PFSK-1 (cell line): Measurements from ENCODE around the gene CEMIP.

ENCODE experiments used
- FOXP2 ChIP-seq: optimal IDR thresholded peaks from 2 replicates; pipeline ENCODE3; 2011; ENCODE audit warnings: borderline replicate concordance, control low read depth, inconsistent platforms; ENCODE audit not compliant: insufficient read depth; ENCODE audit errors: extremely low read length, extremely low read depth
- POLR2AphosphoS5 ChIP-seq: IDR thresholded peaks from 2 replicates; pipeline ENCODE4 v1.6.1; 2012; ENCODE audit warnings: low read depth, mild to moderate bottlenecking, control low read depth, low read length, moderate library complexity
- REST ChIP-seq, 2 experiments: IDR thresholded peaks; 2 replicates each; pipeline versions ENCODE4 v1.6.1 to v1.8.0; 2011 to 2012; ENCODE audit warnings: low read depth in 2 of 2, low read length in 2 of 2, control low read depth in 1 of 2, inconsistent platforms in 1 of 2, mild to moderate bottlenecking in 1 of 2, moderate library complexity in 1 of 2; ENCODE audit not compliant: insufficient read depth in 1 of 2
- SIN3A ChIP-seq: IDR thresholded peaks from 2 replicates; pipeline ENCODE4 v1.6.1; 2012; ENCODE audit warnings: mild to moderate bottlenecking, low read length, moderate library complexity, borderline replicate concordance; ENCODE audit not compliant: insufficient read depth
- TAF1 ChIP-seq: IDR thresholded peaks from 2 replicates; pipeline ENCODE4 v1.6.1; 2012; ENCODE audit warnings: low read length, control low read depth, borderline replicate concordance; ENCODE audit not compliant: insufficient read depth

Gene CEMIP

GRCh38 chr15:80832686-80833085 lies 53.5 kb downstream of the CEMIP start:
- TF ChIP-seq REST (IDR thresholded peaks at IDR 0.05; ENCODE audit: insufficient read depth in 1 of 2, low read depth in 2 of 2, low read length in 2 of 2) (no peak), POLR2AphosphoS5 (no peak), TAF1 (no peak)

GRCh38 chr15:80834402-80834801 lies 55.2 kb downstream of the CEMIP start:
- no peak for TF ChIP-seq POLR2AphosphoS5
- no peak for TF ChIP-seq TAF1
- TF ChIP-seq SIN3A, result no peak
- no peak for TF ChIP-seq FOXP2
- no peak for TF ChIP-seq REST (IDR thresholded peaks at IDR 0.05; ENCODE audit: insufficient read depth in 1 of 2, low read depth in 2 of 2, low read length in 2 of 2)

GRCh38 chr15:80834906-80835305 lies 55.7 kb downstream of the CEMIP start:
- no peak for TF ChIP-seq POLR2AphosphoS5
- no peak for TF ChIP-seq FOXP2
- TF ChIP-seq TAF1, result no peak
- no peak for TF ChIP-seq SIN3A
- no peak for TF ChIP-seq REST (IDR thresholded peaks at IDR 0.05; ENCODE audit: insufficient read depth in 1 of 2, low read depth in 2 of 2, low read length in 2 of 2)

- no peak for TF ChIP-seq FOXP2
- no peak for TF ChIP-seq REST (IDR thresholded peaks at IDR 0.05; ENCODE audit: insufficient read depth in 1 of 2, low read depth in 2 of 2, low read length in 2 of 2)
- TF ChIP-seq TAF1, result no peak
- TF ChIP-seq SIN3A, result no peak
- no peak for TF ChIP-seq POLR2AphosphoS5
Measured at GRCh38 chr15:80835336-80835735, 56.2 kb downstream of the CEMIP start.

GRCh38 chr15:80836223-80836622 lies 57.1 kb downstream of the CEMIP start:
- TF ChIP-seq TAF1 (no peak), FOXP2 (no peak), SIN3A (no peak), REST (IDR thresholded peaks at IDR 0.05; ENCODE audit: insufficient read depth in 1 of 2, low read depth in 2 of 2, low read length in 2 of 2) (no peak), POLR2AphosphoS5 (no peak)
